Measurements from ENCODE around the gene HOXD8.

Gene HOXD8

DNA sequence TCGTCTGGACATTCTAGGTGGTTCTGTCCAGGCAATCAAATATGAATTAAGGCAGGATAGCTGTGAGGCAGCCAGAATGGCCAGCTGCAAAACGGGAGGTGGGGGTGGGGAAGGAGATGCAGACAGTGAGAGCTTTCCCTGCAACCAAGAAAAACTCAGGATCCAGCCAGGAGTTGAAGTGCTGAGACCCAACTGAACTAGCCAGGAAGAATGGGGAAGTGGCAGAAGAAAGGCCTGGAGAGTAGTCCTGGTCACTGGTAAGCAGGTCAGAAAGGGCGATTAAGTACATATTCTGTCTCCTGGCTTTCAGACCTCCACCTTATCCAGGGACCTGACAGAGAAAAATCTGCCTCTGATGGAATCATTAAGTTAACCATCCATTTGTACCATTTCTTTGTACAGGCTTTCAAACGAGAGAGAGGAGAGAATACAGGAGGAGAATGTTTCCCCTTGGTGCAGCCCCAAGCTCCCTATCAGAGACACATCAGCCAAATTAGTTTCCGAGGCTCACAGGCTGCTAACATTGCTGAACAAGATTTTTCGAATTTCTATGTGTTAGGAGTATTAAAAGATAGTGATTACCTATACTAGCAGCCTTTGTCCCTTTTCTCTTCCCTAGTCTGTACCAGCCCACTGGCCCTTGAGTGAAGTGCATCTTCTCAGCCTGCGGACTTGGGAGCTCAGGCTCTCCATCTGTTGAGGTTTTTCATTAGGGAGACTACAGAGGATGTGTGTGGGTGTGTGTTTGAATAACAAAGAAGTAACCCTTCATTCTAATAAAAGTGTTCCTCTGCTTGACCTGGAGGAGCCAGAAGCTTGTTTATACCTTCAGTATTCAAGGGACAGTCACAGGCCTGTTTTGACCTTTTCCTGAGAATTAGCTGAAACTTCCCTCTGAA is 46.5 kb downstream of the HOXD8 start:
- DNase-seq: no peak

DNA sequence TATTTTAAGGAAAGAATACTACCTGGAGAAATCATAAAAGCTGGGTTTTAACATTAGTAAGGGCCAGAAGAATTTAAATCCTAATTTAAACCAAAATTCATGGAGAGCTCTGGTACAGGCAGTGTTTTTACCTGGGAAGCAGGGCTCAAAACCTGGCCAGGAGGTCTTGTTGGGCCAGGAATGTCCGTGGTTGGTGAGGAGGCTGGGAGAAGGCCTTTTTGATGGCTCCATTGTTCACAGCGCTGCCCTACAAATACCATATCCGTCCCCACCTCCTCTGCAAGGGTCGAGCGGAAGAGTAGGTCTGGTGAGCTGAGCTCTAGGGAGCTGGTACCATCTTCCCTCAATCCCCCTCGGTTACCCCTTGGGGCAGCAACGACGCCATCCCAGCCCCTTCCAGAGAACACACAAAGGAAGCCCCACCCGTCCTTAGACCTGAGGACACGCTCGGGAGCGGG is 48.1 kb downstream of the HOXD8 start:
- DNase-seq: no peak

- DNase-seq: no peak
Measured at GRCh38 chr2:176178038-176178756, 48.7 kb downstream of the HOXD8 start.

DNA sequence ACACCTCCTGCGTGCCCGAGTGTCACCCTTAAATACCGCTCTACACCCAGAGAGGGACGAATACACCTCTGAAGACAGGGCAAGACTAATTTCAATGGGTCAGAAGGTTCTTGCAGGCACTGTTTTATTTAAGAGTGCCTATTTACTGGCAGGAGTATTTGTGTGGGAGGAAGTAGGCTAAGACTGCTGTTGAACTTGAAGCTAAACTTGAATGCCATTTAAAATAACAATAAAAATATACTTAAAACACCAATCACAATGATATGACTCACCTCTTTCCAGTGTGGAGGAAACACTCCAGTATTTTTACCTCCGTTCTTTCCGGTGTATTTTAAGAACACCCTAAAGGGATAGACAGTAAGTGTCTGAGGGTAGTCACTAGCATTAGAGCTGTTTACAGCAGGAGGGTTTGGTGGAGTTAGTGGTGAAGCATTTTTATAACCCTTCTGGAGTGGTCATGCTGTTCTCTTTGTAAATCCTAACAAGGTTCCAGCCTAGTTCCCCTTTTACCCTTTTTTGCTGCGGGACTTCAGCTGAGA is 49.3 kb downstream of the HOXD8 start:
- no peak for DNase-seq

GRCh38 chr2:176181551-176181950 is 52.0 kb downstream of the HOXD8 start:
- DNase-seq: no peak

Data from amniotic stem cell (primary cell).